HEK293 (cell line): Measurements from ENCODE around the gene GPD1.
A peak's percentile ranks its signal among the peaks of the same experiment; 100 is the strongest.

Experiments
- CTCF ChIA-PET: fragments of 350-600 bp; formaldehyde crosslinking; extraction: SDS; loops from one replicate; lab custom pipeline; 2021; ENCODE audit warnings: antibody characterized with exemption; lab: Yijun Ruan, JAX
- POLR2A ChIA-PET: fragments of 300-600 bp; formaldehyde crosslinking; extraction: SDS; loops from one replicate; lab custom pipeline; 2020; ENCODE audit warnings: antibody characterized with exemption, inconsistent platforms; lab: Yijun Ruan, JAX
- H3K27ac ChIP-seq: fragments of 200-500 bp; sonication (Bioruptor generic); 2 replicates; pipeline ENCODE4 v1.5.1; 2014; ENCODE audit warnings: low read depth, low read length, control low read depth, inconsistent platforms; ENCODE audit errors: extremely low read depth
- H3K36me3 ChIP-seq, 2 experiments: fragments of 200-500 bp in 1 of 2; sonication (Bioruptor generic) in 1 of 2; 1 replicate in 1 of 2; 2 replicates in 1 of 2; pipeline ENCODE4 v1.5.1; 2014 to 2017; ENCODE audit warnings: inconsistent platforms in 2 of 2, low read length in 2 of 2; ENCODE audit not compliant: control insufficient read depth in 2 of 2, insufficient read depth in 1 of 2
- H3K4me1 ChIP-seq: fragments of 200-500 bp; sonication (Bioruptor generic); 2 replicates; pipeline ENCODE4 v1.5.1; 2014; ENCODE audit warnings: mild to moderate bottlenecking, low read length, inconsistent platforms; ENCODE audit not compliant: control insufficient read depth, insufficient read depth
- H3K4me3 ChIP-seq: 2 replicates; pipeline ENCODE4 v1.5.1; 2011; ENCODE audit warnings: low read depth, mild to moderate bottlenecking, control low read depth, low read length, moderate library complexity
- H3K9me3 ChIP-seq: fragments of 200-500 bp; sonication (Bioruptor generic); 2 replicates; pipeline ENCODE4 v1.5.1; 2014; ENCODE audit warnings: low read depth, low read length, inconsistent platforms; ENCODE audit not compliant: control insufficient read depth, insufficient read depth
- GLI2 ChIP-seq: fragments of 450-650 bp; formaldehyde crosslinking; IDR thresholded peaks from 2 replicates; pipeline ENCODE4; 2017; ENCODE audit warnings: missing biosample characterization, missing genetic modification characterization, low read depth, borderline replicate concordance
- GLI4 ChIP-seq: fragments of 450-650 bp; formaldehyde crosslinking; IDR thresholded peaks from 2 replicates; pipeline ENCODE4 v1.5.1; 2016; ENCODE audit warnings: missing biosample characterization, missing genetic modification characterization
- SCRT2 ChIP-seq: fragments of 450-650 bp; formaldehyde crosslinking; IDR thresholded peaks from 2 replicates; pipeline ENCODE4 v1.5.1; 2016; ENCODE audit warnings: missing biosample characterization, missing genetic modification characterization
- TCF7L2 ChIP-seq: IDR thresholded peaks from 2 replicates; pipeline ENCODE4 v1.6.1; 2011; ENCODE audit warnings: low read depth, mild to moderate bottlenecking, inconsistent platforms, low read length, moderate library complexity, borderline replicate concordance
- ZNF174 ChIP-seq: fragments of 450-650 bp; formaldehyde crosslinking; IDR thresholded peaks from 2 replicates; pipeline ENCODE4 v1.5.0; 2017; ENCODE audit warnings: missing biosample characterization, mild to moderate bottlenecking, missing genetic modification characterization
- ZNF211 ChIP-seq: fragments of 450-650 bp; formaldehyde crosslinking; IDR thresholded peaks from 2 replicates; pipeline ENCODE4 v1.5.1; 2016; ENCODE audit warnings: low read depth, missing biosample characterization, missing genetic modification characterization
- ZNF221 ChIP-seq: fragments of 450-650 bp; formaldehyde crosslinking; IDR thresholded peaks from 2 replicates; pipeline ENCODE4 v1.5.1; 2017; ENCODE audit warnings: missing biosample characterization, missing genetic modification characterization, borderline replicate concordance
- ZNF366 ChIP-seq: fragments of 450-650 bp; formaldehyde crosslinking; conservative IDR thresholded peaks from 2 replicates; pipeline ENCODE4 v1.5.1; 2016; ENCODE audit warnings: missing biosample characterization, missing genetic modification characterization
- ZNF529 ChIP-seq: fragments of 450-650 bp; formaldehyde crosslinking; IDR thresholded peaks from 2 replicates; pipeline ENCODE4 v1.5.1; 2017; ENCODE audit warnings: missing genetic modification characterization, missing biosample characterization; ENCODE audit not compliant: insufficient replicate concordance
- ZNF768 ChIP-seq: fragments of 450-650 bp; formaldehyde crosslinking; IDR thresholded peaks from 2 replicates; pipeline ENCODE4 v1.5.1; 2018; ENCODE audit warnings: missing biosample characterization, mild to moderate bottlenecking, missing genetic modification characterization
- ZNF843 ChIP-seq: fragments of 450-650 bp; formaldehyde crosslinking; IDR thresholded peaks from 2 replicates; pipeline ENCODE4 v1.5.1; 2016; ENCODE audit warnings: missing biosample characterization, missing genetic modification characterization
- TF ChIP-seq, protein P1 (sequence below): fragments of 450-650 bp; formaldehyde crosslinking; IDR thresholded peaks from 2 replicates; pipeline ENCODE4 v1.5.1; 2016; ENCODE audit warnings: missing biosample characterization, missing genetic modification characterization
- TF ChIP-seq, protein P2 (sequence below): fragments of 450-650 bp; formaldehyde crosslinking; conservative IDR thresholded peaks from 2 replicates; pipeline ENCODE4 v1.5.1; 2016; ENCODE audit warnings: low read depth, missing biosample characterization, missing genetic modification characterization
- TF ChIP-seq, protein P3 (sequence below): fragments of 450-650 bp; formaldehyde crosslinking; IDR thresholded peaks from 2 replicates; pipeline ENCODE4 v1.5.1; 2016; ENCODE audit warnings: missing biosample characterization, missing genetic modification characterization
- TF ChIP-seq, protein P4 (sequence below): fragments of 450-650 bp; formaldehyde crosslinking; IDR thresholded peaks from 2 replicates; pipeline ENCODE4 v1.5.0; 2017; ENCODE audit warnings: missing biosample characterization, missing genetic modification characterization, borderline replicate concordance

GPD1 gene

DNA sequence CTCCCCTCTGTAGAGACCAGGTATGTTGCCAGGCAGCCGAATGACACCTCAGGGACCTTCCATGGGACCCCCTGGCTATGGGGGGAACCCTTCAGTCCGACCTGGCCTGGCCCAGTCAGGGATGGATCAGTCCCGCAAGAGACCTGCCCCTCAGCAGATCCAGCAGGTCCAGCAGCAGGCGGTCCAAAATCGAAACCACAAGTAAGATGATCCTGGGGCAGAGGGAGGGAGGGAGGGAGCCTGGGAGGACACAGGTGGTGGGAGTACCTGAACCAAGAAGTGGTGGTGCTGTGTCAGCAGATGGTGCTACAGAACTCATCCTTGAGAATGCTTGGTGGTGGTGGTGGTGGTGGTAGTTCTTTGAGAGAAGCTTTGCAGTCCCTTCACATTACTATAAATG is 17.7 kb upstream of the GPD1 start:
- TF ChIP-seq ZNF843 (tag by site-specific recombination) (no peak), SCRT2 (peak; percentile 38; the same call in 1 of the 2 replicates), ZNF366 (tag by site-specific recombination) (no peak), ZNF174 (tag by site-specific recombination) (no peak), ZNF529 (no peak), GLI4 (tag by site-specific recombination) (no peak)
- TF ChIP-seq, protein P1, sequence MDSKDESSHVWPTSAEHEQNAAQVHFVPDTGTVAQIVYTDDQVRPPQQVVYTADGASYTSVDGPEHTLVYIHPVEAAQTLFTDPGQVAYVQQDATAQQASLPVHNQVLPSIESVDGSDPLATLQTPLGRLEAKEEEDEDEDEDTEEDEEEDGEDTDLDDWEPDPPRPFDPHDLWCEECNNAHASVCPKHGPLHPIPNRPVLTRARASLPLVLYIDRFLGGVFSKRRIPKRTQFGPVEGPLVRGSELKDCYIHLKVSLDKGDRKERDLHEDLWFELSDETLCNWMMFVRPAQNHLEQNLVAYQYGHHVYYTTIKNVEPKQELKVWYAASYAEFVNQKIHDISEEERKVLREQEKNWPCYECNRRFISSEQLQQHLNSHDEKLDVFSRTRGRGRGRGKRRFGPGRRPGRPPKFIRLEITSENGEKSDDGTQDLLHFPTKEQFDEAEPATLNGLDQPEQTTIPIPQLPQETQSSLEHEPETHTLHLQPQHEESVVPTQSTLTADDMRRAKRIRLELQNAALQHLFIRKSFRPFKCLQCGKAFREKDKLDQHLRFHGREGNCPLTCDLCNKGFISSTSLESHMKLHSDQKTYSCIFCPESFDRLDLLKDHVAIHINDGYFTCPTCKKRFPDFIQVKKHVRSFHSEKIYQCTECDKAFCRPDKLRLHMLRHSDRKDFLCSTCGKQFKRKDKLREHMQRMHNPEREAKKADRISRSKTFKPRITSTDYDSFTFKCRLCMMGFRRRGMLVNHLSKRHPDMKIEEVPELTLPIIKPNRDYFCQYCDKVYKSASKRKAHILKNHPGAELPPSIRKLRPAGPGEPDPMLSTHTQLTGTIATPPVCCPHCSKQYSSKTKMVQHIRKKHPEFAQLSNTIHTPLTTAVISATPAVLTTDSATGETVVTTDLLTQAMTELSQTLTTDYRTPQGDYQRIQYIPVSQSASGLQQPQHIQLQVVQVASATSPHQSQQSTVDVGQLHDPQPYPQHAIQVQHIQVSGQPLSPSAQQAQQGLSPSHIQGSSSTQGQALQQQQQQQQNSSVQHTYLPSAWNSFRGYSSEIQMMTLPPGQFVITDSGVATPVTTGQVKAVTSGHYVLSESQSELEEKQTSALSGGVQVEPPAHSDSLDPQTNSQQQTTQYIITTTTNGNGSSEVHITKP = peak; percentile 37; the same call in 1 of the 2 replicates
- TF ChIP-seq, protein P2, sequence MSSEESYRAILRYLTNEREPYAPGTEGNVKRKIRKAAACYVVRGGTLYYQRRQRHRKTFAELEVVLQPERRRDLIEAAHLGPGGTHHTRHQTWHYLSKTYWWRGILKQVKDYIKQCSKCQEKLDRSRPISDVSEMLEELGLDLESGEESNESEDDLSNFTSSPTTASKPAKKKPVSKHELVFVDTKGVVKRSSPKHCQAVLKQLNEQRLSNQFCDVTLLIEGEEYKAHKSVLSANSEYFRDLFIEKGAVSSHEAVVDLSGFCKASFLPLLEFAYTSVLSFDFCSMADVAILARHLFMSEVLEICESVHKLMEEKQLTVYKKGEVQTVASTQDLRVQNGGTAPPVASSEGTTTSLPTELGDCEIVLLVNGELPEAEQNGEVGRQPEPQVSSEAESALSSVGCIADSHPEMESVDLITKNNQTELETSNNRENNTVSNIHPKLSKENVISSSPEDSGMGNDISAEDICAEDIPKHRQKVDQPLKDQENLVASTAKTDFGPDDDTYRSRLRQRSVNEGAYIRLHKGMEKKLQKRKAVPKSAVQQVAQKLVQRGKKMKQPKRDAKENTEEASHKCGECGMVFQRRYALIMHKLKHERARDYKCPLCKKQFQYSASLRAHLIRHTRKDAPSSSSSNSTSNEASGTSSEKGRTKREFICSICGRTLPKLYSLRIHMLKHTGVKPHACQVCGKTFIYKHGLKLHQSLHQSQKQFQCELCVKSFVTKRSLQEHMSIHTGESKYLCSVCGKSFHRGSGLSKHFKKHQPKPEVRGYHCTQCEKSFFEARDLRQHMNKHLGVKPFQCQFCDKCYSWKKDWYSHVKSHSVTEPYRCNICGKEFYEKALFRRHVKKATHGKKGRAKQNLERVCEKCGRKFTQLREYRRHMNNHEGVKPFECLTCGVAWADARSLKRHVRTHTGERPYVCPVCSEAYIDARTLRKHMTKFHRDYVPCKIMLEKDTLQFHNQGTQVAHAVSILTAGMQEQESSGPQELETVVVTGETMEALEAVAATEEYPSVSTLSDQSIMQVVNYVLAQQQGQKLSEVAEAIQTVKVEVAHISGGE (tag by site-specific recombination) = no peak
- Histone ChIP-seq H3K36me3 (peaks cover 35 to 50% of the 10 kb centered on the region in 2 experiments), H3K4me1 (no peaks in the 10 kb centered on the region), H3K27ac (peak overlapping the region; percentile 60), H3K9me3 (no peaks in the 10 kb centered on the region), H3K4me3 (peak overlapping the region; percentile 75)
- CTCF ChIA-PET = interaction anchor here (0.6 to 2.6 kb wide), 5 partner anchors 9 to 442 kb away, joined by 3 to 34 read pairs (median 5); partner anchors contain the start of gene COX14
- POLR2A ChIA-PET = interaction anchor here (0.6 to 2.9 kb wide), 4 partner anchors 10 to 1066 kb away, joined by 3 to 68 read pairs (median 7); partner anchors contain the start of gene COX14

DNA sequence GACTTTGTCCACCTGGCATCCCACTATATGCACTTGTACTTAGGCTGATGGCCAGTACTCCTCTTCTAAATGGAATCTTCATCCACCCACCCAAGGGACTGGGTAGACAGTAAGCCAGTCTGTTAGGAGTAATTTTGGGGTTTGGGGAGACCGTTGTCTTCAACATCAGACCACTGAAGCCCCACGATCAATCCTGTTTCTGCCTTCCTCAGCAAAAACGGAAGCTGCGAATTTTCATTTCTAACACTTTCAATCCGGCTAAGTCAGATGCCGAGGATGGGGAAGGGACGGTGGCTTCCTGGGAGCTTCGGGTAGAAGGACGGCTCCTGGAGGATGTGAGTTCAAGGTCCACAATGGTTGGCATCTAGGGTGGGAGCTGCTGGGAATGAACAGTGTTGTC is 16.7 kb upstream of the GPD1 start:
- H3K4me3 ChIP-seq = no peak overlapping the region
- CTCF ChIA-PET = interaction anchor here (0.6 to 3.3 kb wide), 11 partner anchors 10 to 1220 kb away, joined by 3 to 24 read pairs (median 7); partner anchors contain the start of gene GPD1
- H3K36me3 ChIP-seq = peaks cover 46 to 59% of the 10 kb centered on the region in 2 experiments
- POLR2A ChIA-PET = interaction anchor here (1.0 to 1.2 kb wide), 2 partner anchors 9 to 25 kb away, joined by 3 to 4 read pairs; partner anchors contain the start of gene COX14
- no peak overlapping the region for H3K27ac ChIP-seq
- no peaks in the 10 kb centered on the region for H3K9me3 ChIP-seq
- H3K4me1 ChIP-seq = no peaks in the 10 kb centered on the region
- TF ChIP-seq, protein P3, sequence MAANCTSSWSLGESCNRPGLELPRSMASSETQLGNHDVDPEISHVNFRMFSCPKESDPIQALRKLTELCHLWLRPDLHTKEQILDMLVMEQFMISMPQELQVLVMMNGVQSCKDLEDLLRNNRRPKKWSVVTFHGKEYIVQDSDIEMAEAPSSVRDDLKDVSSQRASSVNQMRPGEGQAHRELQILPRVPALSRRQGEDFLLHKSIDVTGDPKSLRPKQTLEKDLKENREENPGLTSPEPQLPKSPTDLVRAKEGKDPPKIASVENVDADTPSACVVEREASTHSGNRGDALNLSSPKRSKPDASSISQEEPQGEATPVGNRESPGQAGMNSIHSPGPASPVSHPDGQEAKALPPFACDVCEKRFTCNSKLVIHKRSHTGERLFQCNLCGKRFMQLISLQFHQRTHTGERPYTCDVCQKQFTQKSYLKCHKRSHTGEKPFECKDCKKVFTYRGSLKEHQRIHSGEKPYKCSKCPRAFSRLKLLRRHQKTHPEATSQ (tag by site-specific recombination) = no peak
- TF ChIP-seq ZNF211 = no peak
- TF ChIP-seq TCF7L2 = no peak
- TF ChIP-seq GLI2 (tag by site-specific recombination) = no peak
- no peak for TF ChIP-seq ZNF221 (tag by site-specific recombination)
- TF ChIP-seq, protein P4, sequence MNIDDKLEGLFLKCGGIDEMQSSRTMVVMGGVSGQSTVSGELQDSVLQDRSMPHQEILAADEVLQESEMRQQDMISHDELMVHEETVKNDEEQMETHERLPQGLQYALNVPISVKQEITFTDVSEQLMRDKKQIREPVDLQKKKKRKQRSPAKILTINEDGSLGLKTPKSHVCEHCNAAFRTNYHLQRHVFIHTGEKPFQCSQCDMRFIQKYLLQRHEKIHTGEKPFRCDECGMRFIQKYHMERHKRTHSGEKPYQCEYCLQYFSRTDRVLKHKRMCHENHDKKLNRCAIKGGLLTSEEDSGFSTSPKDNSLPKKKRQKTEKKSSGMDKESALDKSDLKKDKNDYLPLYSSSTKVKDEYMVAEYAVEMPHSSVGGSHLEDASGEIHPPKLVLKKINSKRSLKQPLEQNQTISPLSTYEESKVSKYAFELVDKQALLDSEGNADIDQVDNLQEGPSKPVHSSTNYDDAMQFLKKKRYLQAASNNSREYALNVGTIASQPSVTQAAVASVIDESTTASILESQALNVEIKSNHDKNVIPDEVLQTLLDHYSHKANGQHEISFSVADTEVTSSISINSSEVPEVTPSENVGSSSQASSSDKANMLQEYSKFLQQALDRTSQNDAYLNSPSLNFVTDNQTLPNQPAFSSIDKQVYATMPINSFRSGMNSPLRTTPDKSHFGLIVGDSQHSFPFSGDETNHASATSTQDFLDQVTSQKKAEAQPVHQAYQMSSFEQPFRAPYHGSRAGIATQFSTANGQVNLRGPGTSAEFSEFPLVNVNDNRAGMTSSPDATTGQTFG (tag by site-specific recombination) = no peak
- no peak for TF ChIP-seq ZNF768
- TF ChIP-seq, protein P1 = no peak
